CD14-positive monocyte (primary cell): Measurements from ENCODE around the gene HMGXB3. TPM values are rescaled to one million over a fixed set of nuclear protein-coding genes. Genes with fewer than 3 reads are reported as not detected.

Experiments
- DNase-seq, 3 donors: peaks; one replicate each; pipeline ENCODE4 v3.0.0-alpha.2; 2011 to 2022
- H2AFZ ChIP-seq: 2 replicates; pipeline ENCODE4 v1.6.0; 2012; ENCODE audit warnings: mild to moderate bottlenecking, low read depth, low read length, inconsistent platforms; ENCODE audit not compliant: insufficient read depth, poor library complexity, severe bottlenecking
- H3K27ac ChIP-seq, 2 donors: 1 replicate in 1 of 2; 2 replicates in 1 of 2; pipeline ENCODE4 v1.5.1; 2012 to 2013; ENCODE audit warnings: low read length in 2 of 2, control low read depth in 1 of 2, inconsistent platforms in 1 of 2, low read depth in 1 of 2, mild to moderate bottlenecking in 1 of 2
- H3K27me3 ChIP-seq, 2 donors: one replicate each; pipeline versions ENCODE4 v1.6.0 to v1.6.1; 2011 to 2013; ENCODE audit warnings: low read length in 2 of 2; ENCODE audit not compliant: control insufficient read depth in 2 of 2, insufficient read depth in 2 of 2
- H3K36me3 ChIP-seq, 2 donors: replicated peaks in 1 of 2; 1 replicate in 1 of 2; 2 replicates in 1 of 2; pipeline versions ENCODE4 v1.5.1 to v1.6.1; 2012 to 2013; ENCODE audit warnings: low read length in 2 of 2, control low read depth in 1 of 2, inconsistent platforms in 1 of 2, mild to moderate bottlenecking in 1 of 2; ENCODE audit not compliant: insufficient read depth in 2 of 2, control insufficient read depth in 1 of 2
- H3K4me1 ChIP-seq, 2 donors: 1 replicate in 1 of 2; 2 replicates in 1 of 2; pipeline versions ENCODE4 v1.5.1 to v1.6.1; 2012 to 2013; ENCODE audit warnings: low read length in 2 of 2, control low read depth in 1 of 2, inconsistent platforms in 1 of 2, mild to moderate bottlenecking in 1 of 2, moderate library complexity in 1 of 2; ENCODE audit not compliant: insufficient read depth in 2 of 2, control insufficient read depth in 1 of 2
- H3K4me2 ChIP-seq: replicated peaks from 2 replicates; pipeline ENCODE3; 2012; ENCODE audit warnings: low read length, moderate library complexity, mild to moderate bottlenecking; ENCODE audit not compliant: poor library complexity, severe bottlenecking; ENCODE audit errors: extremely low read depth
- H3K4me3 ChIP-seq, 3 experiments: fragments of 200-600 bp in 1 of 3; sonication (generic) in 1 of 3; replicated peaks in 1 of 3; 1 replicate in 2 of 3; 2 replicates in 1 of 3; pipeline ENCODE4 v1.5.1; 2011 to 2013; ENCODE audit warnings: low read length in 3 of 3, mild to moderate bottlenecking in 3 of 3, control low read depth in 2 of 3, low read depth in 2 of 3, inconsistent platforms in 1 of 3, moderate library complexity in 1 of 3
- H3K79me2 ChIP-seq: 2 replicates; pipeline ENCODE4 v1.6.0; 2012; ENCODE audit warnings: mild to moderate bottlenecking, control low read depth, inconsistent platforms, low read length, moderate library complexity; ENCODE audit not compliant: insufficient read depth
- H3K9ac ChIP-seq: 2 replicates; pipeline ENCODE4 v1.6.0; 2017; ENCODE audit warnings: low read length, mild to moderate bottlenecking; ENCODE audit not compliant: insufficient read depth, poor library complexity, severe bottlenecking
- H3K9me3 ChIP-seq, 2 donors: replicated peaks in 1 of 2; 1 replicate in 1 of 2; 2 replicates in 1 of 2; pipeline versions ENCODE4 v1.5.1 to v1.6.1; 2012 to 2013; ENCODE audit warnings: low read length in 2 of 2, control low read depth in 1 of 2; ENCODE audit not compliant: control insufficient read depth in 1 of 2, insufficient read depth in 1 of 2
- H4K20me1 ChIP-seq: 2 replicates; pipeline ENCODE4 v1.6.0; 2012; ENCODE audit warnings: mild to moderate bottlenecking, low read length, control low read depth, moderate library complexity; ENCODE audit not compliant: insufficient read depth
- H3K27ac Mint-ChIP-seq, 7 donors: one replicate each; pipeline ENCODE4 v1.8.0; 2020; ENCODE audit warnings: mild to moderate bottlenecking in 7 of 7, mixed read lengths in 7 of 7, moderate library complexity in 6 of 7, inconsistent platforms in 2 of 7
- H3K27me3 Mint-ChIP-seq, 3 donors: one replicate each; pipeline ENCODE4 v1.8.0; 2021 to 2022; ENCODE audit warnings: low read depth in 3 of 3, mild to moderate bottlenecking in 3 of 3, mixed read lengths in 3 of 3, moderate library complexity in 3 of 3, inconsistent platforms in 1 of 3
- H3K36me3 Mint-ChIP-seq, 2 donors: one replicate each; pipeline ENCODE4 v1.8.0; 2020; ENCODE audit warnings: mixed read lengths in 2 of 2, inconsistent platforms in 1 of 2, mild to moderate bottlenecking in 1 of 2
- H3K4me1 Mint-ChIP-seq: one replicate; pipeline ENCODE4 v1.8.0; 2020; ENCODE audit warnings: mild to moderate bottlenecking, mixed read lengths
- H3K4me3 Mint-ChIP-seq, 2 donors: one replicate each; pipeline ENCODE4 v1.8.0; 2020; ENCODE audit warnings: mild to moderate bottlenecking in 2 of 2, mixed read lengths in 2 of 2, moderate library complexity in 1 of 2
- H3K9me3 Mint-ChIP-seq, 7 donors: one replicate each; pipeline ENCODE4 v1.8.0; 2020 to 2022; ENCODE audit warnings: mixed read lengths in 7 of 7, mild to moderate bottlenecking in 6 of 7, moderate library complexity in 6 of 7, inconsistent platforms in 2 of 7
- CTCF ChIP-seq: fragments of 200-600 bp; IDR thresholded peaks from one replicate; pipeline ENCODE4 v1.8.0; 2022; ENCODE audit warnings: antibody characterized with exemption, mild to moderate bottlenecking
- WGBS: methylation state at CpG from one replicate; pipeline ENCODE4 v1.1.5; 2013; ENCODE audit warnings: missing lambda C conversion rate; ENCODE audit not compliant: insufficient coverage; 5-methylcytosine and 5-hydroxymethylcytosine counted together
- intact Hi-C, 2 donors: fragments of 100-400 bp; cut with micrococcal nuclease; formaldehyde crosslinking; loops; one replicate each; pipeline versions ENCODE4 v1.15.0 to v1.15.1; 2023
- polyA plus RNA-seq, 3 donors: library from polyadenylated mRNA; depleted of rRNA in 1 of 3; unstranded in 2 of 3; stranded (reverse) in 1 of 3; fragments of 300-500 nt in 2 of 3; fragments of >200 nt in 1 of 3; fragmentation: Illumina TruSeq in 2 of 3; gene quantifications; 1 replicate in 2 of 3; 2 replicates in 1 of 3; pipeline ENCODE4 v1.2.3, GENCODE V29; 2012 to 2021

HMGXB3 gene
- polyA plus RNA-seq, 3 donors, result 3.1 to 22.9 (median 6.2) TPM

GRCh38 chr5:150058480-150059126, 58.1 kb downstream of the HMGXB3 start:
- peaks cover 92 to 99% of the 10 kb centered on the region in 2 donors for H3K36me3 Mint-ChIP-seq
- peak overlapping the region; percentile 64 for H2AFZ ChIP-seq

DNA sequence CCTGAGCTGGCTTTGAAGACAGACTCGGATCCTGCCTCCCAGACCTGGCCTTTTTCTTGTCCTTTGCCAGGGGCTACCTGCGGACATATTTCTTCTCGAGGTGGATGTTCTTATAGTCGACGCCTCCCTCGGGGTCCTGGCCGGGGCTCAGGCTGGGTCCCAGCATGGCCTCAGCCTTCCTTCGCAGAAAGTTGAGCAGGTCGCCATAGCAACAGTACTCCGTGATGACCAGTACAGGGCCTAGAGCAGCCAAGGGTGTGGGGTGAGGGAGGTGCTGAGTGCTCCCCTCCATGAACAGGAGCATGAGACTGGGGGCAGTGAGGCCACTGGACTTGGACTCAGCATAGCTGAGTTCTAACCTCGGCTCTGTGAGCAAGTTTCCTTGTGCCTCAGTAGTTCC, 59.1 kb downstream of the HMGXB3 start:
- 94% methylated on average over 10 of the region's 11 CpGs for WGBS
- Histone ChIP-seq H3K4me1 (peaks cover 55% of the 10 kb centered on the region in 2 donors), H3K9me3 (no peaks in the 10 kb centered on the region), H3K4me3 (no peak overlapping the region), H3K36me3 (peaks cover 90 to 93% of the 10 kb centered on the region in 2 donors), H2AFZ (no peak overlapping the region), H4K20me1 (peaks cover 98% of the 10 kb centered on the region), H3K27me3 (no peaks in the 10 kb centered on the region), H3K27ac (peak overlapping the region; percentile 92 to 97), H3K79me2 (peaks cover 59% of the 10 kb centered on the region), H3K9ac (no peak overlapping the region), H3K4me2 (no peak overlapping the region)
- H3K9me3 Mint-ChIP-seq, result peaks cover 0 to 3% (median 0%) of the 10 kb centered on the region in 7 donors
- H3K27me3 Mint-ChIP-seq, result peaks cover 0 to 2% (median 0%) of the 10 kb centered on the region in 3 donors
- no peak overlapping the region for H3K4me3 Mint-ChIP-seq
- H3K27ac Mint-ChIP-seq, result peak overlapping the region; percentile 98 to 100 (median 99)
- intact Hi-C loops, result loop anchor here in 1 of 2 donors (10.0 kb wide), 1 partner anchor 705 kb away; no protein-coding TSS in a partner anchor
- H3K4me1 Mint-ChIP-seq, result peaks cover 52% of the 10 kb centered on the region
- no peak for TF ChIP-seq CTCF
- H3K36me3 Mint-ChIP-seq, result peaks cover 92 to 99% of the 10 kb centered on the region in 2 donors
- no peak for DNase-seq

More at GRCh38 chr5:150058480-150059126, 58.1 kb downstream of the HMGXB3 start:
- DNase-seq, result peak; percentile 93 to 96 (median 95)
- H3K27ac ChIP-seq, result peak overlapping the region; percentile 92 to 97
- peaks cover 52 to 54% of the 10 kb centered on the region in 2 donors for H3K4me1 ChIP-seq
- H3K27me3 ChIP-seq, result no peaks in the 10 kb centered on the region
- Mint-ChIP-seq H3K4me3 (no peak overlapping the region), H3K4me1 (peaks cover 49% of the 10 kb centered on the region), H3K27me3 (peaks cover 0 to 2% (median 0%) of the 10 kb centered on the region in 3 donors), H3K9me3 (peaks cover 0 to 3% (median 0%) of the 10 kb centered on the region in 7 donors), H3K27ac (peak overlapping the region; percentile 98 to 100 (median 99))
- whole genome bisulfite sequencing, result 62% methylated on average over 3 of the region's 6 CpGs
- H3K9me3 ChIP-seq, result no peaks in the 10 kb centered on the region
- peaks cover 90 to 93% of the 10 kb centered on the region in 2 donors for H3K36me3 ChIP-seq
- H4K20me1 ChIP-seq, result peaks cover 98% of the 10 kb centered on the region
- H3K79me2 ChIP-seq, result peaks cover 60% of the 10 kb centered on the region
- H3K4me2 ChIP-seq, result no peak overlapping the region
- no peak overlapping the region for H3K4me3 ChIP-seq
- intact Hi-C loops, result no loop called here
- TF ChIP-seq CTCF, result no peak
- peak overlapping the region; percentile 42 for H3K9ac ChIP-seq
